Neural progenitor cell (in vitro differentiated cells): ENCODE data around the gene WDR72.

Experiments used
- EZH2 ChIP-seq: fragments of 200-600 bp; sonication (generic); IDR thresholded peaks from 2 replicates; pipeline ENCODE4 v1.6.1; 2017; ENCODE audit warnings: antibody characterized with exemption, mild to moderate bottlenecking, moderate library complexity
- TF ChIP-seq, protein P1 (sequence below): fragments of 200-600 bp; sonication (generic); IDR thresholded peaks from 2 replicates; pipeline ENCODE4 v1.5.1; 2017; ENCODE audit warnings: antibody characterized with exemption, mild to moderate bottlenecking

DNA sequence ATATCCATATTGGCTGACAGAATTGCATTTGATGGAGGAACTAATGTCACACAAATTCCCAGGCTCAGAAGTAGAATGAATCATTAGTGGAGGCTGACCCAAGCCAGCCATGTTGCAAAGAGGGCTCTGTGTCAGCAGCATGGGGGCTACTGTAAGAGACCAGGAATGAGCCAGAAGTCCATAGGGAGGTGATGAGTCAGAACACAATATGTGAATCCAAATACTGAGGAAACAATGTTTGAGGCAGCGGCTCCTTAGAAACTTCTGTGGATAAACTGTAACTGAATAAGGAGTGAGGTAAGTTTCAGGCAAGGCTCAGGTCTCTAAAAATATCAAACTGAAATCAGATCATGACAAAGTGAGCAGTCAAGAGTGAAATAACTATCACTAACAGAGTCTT, 170.7 kb downstream of the WDR72 start:
- TF ChIP-seq, protein P1, sequence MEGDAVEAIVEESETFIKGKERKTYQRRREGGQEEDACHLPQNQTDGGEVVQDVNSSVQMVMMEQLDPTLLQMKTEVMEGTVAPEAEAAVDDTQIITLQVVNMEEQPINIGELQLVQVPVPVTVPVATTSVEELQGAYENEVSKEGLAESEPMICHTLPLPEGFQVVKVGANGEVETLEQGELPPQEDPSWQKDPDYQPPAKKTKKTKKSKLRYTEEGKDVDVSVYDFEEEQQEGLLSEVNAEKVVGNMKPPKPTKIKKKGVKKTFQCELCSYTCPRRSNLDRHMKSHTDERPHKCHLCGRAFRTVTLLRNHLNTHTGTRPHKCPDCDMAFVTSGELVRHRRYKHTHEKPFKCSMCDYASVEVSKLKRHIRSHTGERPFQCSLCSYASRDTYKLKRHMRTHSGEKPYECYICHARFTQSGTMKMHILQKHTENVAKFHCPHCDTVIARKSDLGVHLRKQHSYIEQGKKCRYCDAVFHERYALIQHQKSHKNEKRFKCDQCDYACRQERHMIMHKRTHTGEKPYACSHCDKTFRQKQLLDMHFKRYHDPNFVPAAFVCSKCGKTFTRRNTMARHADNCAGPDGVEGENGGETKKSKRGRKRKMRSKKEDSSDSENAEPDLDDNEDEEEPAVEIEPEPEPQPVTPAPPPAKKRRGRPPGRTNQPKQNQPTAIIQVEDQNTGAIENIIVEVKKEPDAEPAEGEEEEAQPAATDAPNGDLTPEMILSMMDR, result no peak
- TF ChIP-seq EZH2, result no peak
